ENCODE results near the gene FGR. TPM values are rescaled to one million over a fixed set of nuclear protein-coding genes. Genes with fewer than 3 reads are reported as not detected.

The FGR gene
- total RNA-seq, 2 experiments from 2014 or later, result not detected

GRCh38 chr1:27668121-27668807 is 33.3 kb upstream of the FGR start:
- peaks cover 34% of the 10 kb centered on the region for H3K36me3 Mint-ChIP-seq (ENCODE audit: low read depth)
- no peaks in the 10 kb centered on the region for H3K27me3 Mint-ChIP-seq
- ChIA-PET CTCF (no interaction called here), POLR2A (no interaction called here)
- no peak overlapping the region for H3K27ac Mint-ChIP-seq
- no peaks in the 10 kb centered on the region for H3K9me3 Mint-ChIP-seq
- no peak overlapping the region for H3K4me3 Mint-ChIP-seq
- DNase-seq, result no peak
- peaks cover 61% of the 10 kb centered on the region for H3K4me1 Mint-ChIP-seq

GRCh38 chr1:27666791-27667254 is 31.8 kb upstream of the FGR start:
- no peak for DNase-seq
- no peak overlapping the region for H3K4me3 Mint-ChIP-seq
- peaks cover 66% of the 10 kb centered on the region for H3K4me1 Mint-ChIP-seq
- H3K27ac Mint-ChIP-seq, result peak overlapping the region; percentile 43
- CTCF ChIA-PET, result interaction anchor here (1.3 kb wide), 1 partner anchor 59 kb away, joined by 7 read pairs; no protein-coding TSS in a partner anchor
- no peaks in the 10 kb centered on the region for H3K9me3 Mint-ChIP-seq
- peaks cover 34% of the 10 kb centered on the region for H3K36me3 Mint-ChIP-seq (ENCODE audit: low read depth)
- POLR2A ChIA-PET, result no interaction called here
- no peaks in the 10 kb centered on the region for H3K27me3 Mint-ChIP-seq

- Mint-ChIP-seq H3K4me1 (peaks cover 71% of the 10 kb centered on the region), H3K36me3 (ENCODE audit: low read depth) (peaks cover 35% of the 10 kb centered on the region), H3K9me3 (no peaks in the 10 kb centered on the region), H3K27ac (peak overlapping the region; percentile 46), H3K27me3 (no peaks in the 10 kb centered on the region), H3K4me3 (no peak overlapping the region)
- no peak for DNase-seq
- CTCF ChIA-PET, result interaction anchor here (1.3 kb wide), 1 partner anchor 58 kb away, joined by 7 read pairs; no protein-coding TSS in a partner anchor
- POLR2A ChIA-PET, result no interaction called here
These were observed 31.3 kb upstream of the FGR start for GRCh38 chr1:27666294-27666693.

- POLR2A ChIA-PET, result no interaction called here
- no peak overlapping the region for H3K4me3 Mint-ChIP-seq
- CTCF ChIA-PET, result interaction anchor here (0.6 to 1.3 kb wide), 4 partner anchors 10 to 142 kb away, joined by 3 read pairs; no protein-coding TSS in a partner anchor
- H3K9me3 Mint-ChIP-seq, result no peaks in the 10 kb centered on the region
- H3K27me3 Mint-ChIP-seq, result no peaks in the 10 kb centered on the region
- H3K4me1 Mint-ChIP-seq, result peaks cover 73% of the 10 kb centered on the region
- H3K36me3 Mint-ChIP-seq (ENCODE audit: low read depth), result peaks cover 30% of the 10 kb centered on the region
- peak overlapping the region; percentile 83 for H3K27ac Mint-ChIP-seq
- no peak for DNase-seq
These were observed 30.1 kb upstream of the FGR start for GRCh38 chr1:27665016-27665651.

- Mint-ChIP-seq H3K4me1 (peaks cover 69% of the 10 kb centered on the region), H3K36me3 (ENCODE audit: low read depth) (peaks cover 30% of the 10 kb centered on the region), H3K9me3 (no peaks in the 10 kb centered on the region), H3K4me3 (no peak overlapping the region), H3K27ac (peak overlapping the region; percentile 32), H3K27me3 (no peaks in the 10 kb centered on the region)
- ChIA-PET POLR2A (no interaction called here), CTCF (interaction anchor here (0.7 to 5.0 kb wide), 5 partner anchors 22 to 210 kb away, joined by 3 to 89 read pairs (median 3); partner anchors contain the start of gene AHDC1)
- DNase-seq, result no peak
These were observed 29.3 kb upstream of the FGR start for GRCh38 chr1:27664291-27664690.

- Mint-ChIP-seq H3K27ac (peak overlapping the region; percentile 98), H3K36me3 (ENCODE audit: low read depth) (peaks cover 24% of the 10 kb centered on the region), H3K4me1 (peaks cover 71% of the 10 kb centered on the region), H3K27me3 (no peaks in the 10 kb centered on the region), H3K4me3 (peak overlapping the region; percentile 68), H3K9me3 (no peaks in the 10 kb centered on the region)
- DNase-seq, result peak; percentile 93
- ChIA-PET CTCF (interaction anchor here (0.6 to 5.0 kb wide), 39 partner anchors 9 to 361 kb away, joined by 3 to 89 read pairs (median 4); partner anchors contain the start of genes AHDC1, FAM76A and IFI6), POLR2A (interaction anchor here (0.5 to 1.1 kb wide), 4 partner anchors 9 to 54 kb away, joined by 3 to 7 read pairs (median 4); partner anchors contain the start of gene IFI6)
These were observed 27.9 kb upstream of the FGR start for GRCh38 chr1:27662707-27663393.

GRCh38 chr1:27662261-27662660 is 27.3 kb upstream of the FGR start:
- ChIA-PET CTCF (interaction anchor here (0.6 to 5.0 kb wide), 26 partner anchors 10 to 360 kb away, joined by 3 to 89 read pairs (median 4); partner anchors contain the start of genes AHDC1, FAM76A and IFI6), POLR2A (interaction anchor here (0.6 kb wide), 1 partner anchor 12 kb away, joined by 3 read pairs; no protein-coding TSS in a partner anchor)
- Mint-ChIP-seq H3K27ac (peak overlapping the region; percentile 98), H3K4me1 (peaks cover 66% of the 10 kb centered on the region), H3K9me3 (no peaks in the 10 kb centered on the region), H3K36me3 (ENCODE audit: low read depth) (peaks cover 20% of the 10 kb centered on the region), H3K4me3 (peak overlapping the region; percentile 68), H3K27me3 (no peaks in the 10 kb centered on the region)
- no peak for DNase-seq

- Mint-ChIP-seq H3K27ac (peak overlapping the region; percentile 92), H3K4me1 (peaks cover 63% of the 10 kb centered on the region), H3K9me3 (no peaks in the 10 kb centered on the region), H3K27me3 (no peaks in the 10 kb centered on the region), H3K4me3 (no peak overlapping the region), H3K36me3 (ENCODE audit: low read depth) (peaks cover 15% of the 10 kb centered on the region)
- ChIA-PET CTCF (interaction anchor here (0.6 to 5.0 kb wide), 18 partner anchors 8 to 329 kb away, joined by 3 to 89 read pairs (median 4); partner anchors contain the start of genes AHDC1, FAM76A and IFI6), POLR2A (no interaction called here)
- no peak for DNase-seq
These were observed 26.6 kb upstream of the FGR start for GRCh38 chr1:27661412-27662075.

GRCh38 chr1:27660300-27660835 is 25.4 kb upstream of the FGR start:
- H3K27ac Mint-ChIP-seq, result peak overlapping the region; percentile 92
- H3K4me3 Mint-ChIP-seq, result peak overlapping the region; percentile 72
- ChIA-PET CTCF (interaction anchor here (1.1 to 5.0 kb wide), 5 partner anchors 9 to 328 kb away, joined by 3 to 89 read pairs (median 4); partner anchors contain the start of gene AHDC1), POLR2A (no interaction called here)
- DNase-seq, result no peak
- no peaks in the 10 kb centered on the region for H3K27me3 Mint-ChIP-seq
- H3K9me3 Mint-ChIP-seq, result no peaks in the 10 kb centered on the region
- peaks cover 62% of the 10 kb centered on the region for H3K4me1 Mint-ChIP-seq
- peaks cover 5% of the 10 kb centered on the region for H3K36me3 Mint-ChIP-seq (ENCODE audit: low read depth)

- Mint-ChIP-seq H3K36me3 (ENCODE audit: low read depth) (peaks cover 5% of the 10 kb centered on the region), H3K4me3 (peak overlapping the region; percentile 78), H3K27ac (peak overlapping the region; percentile 96), H3K27me3 (no peaks in the 10 kb centered on the region), H3K9me3 (no peaks in the 10 kb centered on the region), H3K4me1 (peaks cover 60% of the 10 kb centered on the region)
- ChIA-PET CTCF (interaction anchor here (0.7 to 5.0 kb wide), 5 partner anchors 10 to 66 kb away, joined by 3 to 89 read pairs (median 4); partner anchors contain the start of gene AHDC1), POLR2A (no interaction called here)
- DNase-seq, result peak; percentile 87
These were observed 24.7 kb upstream of the FGR start for GRCh38 chr1:27659497-27660299.

GRCh38 chr1:27658951-27659496 is 24.0 kb upstream of the FGR start:
- no peaks in the 10 kb centered on the region for H3K27me3 Mint-ChIP-seq
- peak; percentile 19 for DNase-seq
- peak overlapping the region; percentile 96 for H3K27ac Mint-ChIP-seq
- peaks cover 55% of the 10 kb centered on the region for H3K4me1 Mint-ChIP-seq
- CTCF ChIA-PET, result interaction anchor here (0.7 to 1.5 kb wide), 4 partner anchors 10 to 52 kb away, joined by 3 to 6 read pairs (median 4); no protein-coding TSS in a partner anchor
- H3K4me3 Mint-ChIP-seq, result peak overlapping the region; percentile 78
- no peaks in the 10 kb centered on the region for H3K9me3 Mint-ChIP-seq
- POLR2A ChIA-PET, result no interaction called here
- H3K36me3 Mint-ChIP-seq (ENCODE audit: low read depth), result peaks cover 5% of the 10 kb centered on the region

Measured in activated CD4-positive, alpha-beta T cell treated with anti-CD3 and anti-CD28 coated beads, Interleukin-2, amount 10 ng/mL, durations not matched to agents 7 days and 5 days (primary cell).